IMR-90 (cell line): ENCODE data around the gene GPT2.

ENCODE experiments used
- BHLHE40 ChIP-seq: fragments of 150-350 bp; IDR thresholded peaks from 2 replicates; pipeline ENCODE4 v1.6.1; 2016; ENCODE audit warnings: mild to moderate bottlenecking, low read depth, low read length
- POLR2A ChIP-seq: IDR thresholded peaks from 2 replicates; pipeline ENCODE4 v1.6.1; 2012; ENCODE audit warnings: mild to moderate bottlenecking, low read depth, low read length
- TF ChIP-seq, protein P1 (sequence below): conservative IDR thresholded peaks from 2 replicates; pipeline ENCODE4 v1.5.1; 2012; ENCODE audit warnings: mild to moderate bottlenecking, low read depth, low read length, improper control_type of control experiment

- TF ChIP-seq, protein P1, sequence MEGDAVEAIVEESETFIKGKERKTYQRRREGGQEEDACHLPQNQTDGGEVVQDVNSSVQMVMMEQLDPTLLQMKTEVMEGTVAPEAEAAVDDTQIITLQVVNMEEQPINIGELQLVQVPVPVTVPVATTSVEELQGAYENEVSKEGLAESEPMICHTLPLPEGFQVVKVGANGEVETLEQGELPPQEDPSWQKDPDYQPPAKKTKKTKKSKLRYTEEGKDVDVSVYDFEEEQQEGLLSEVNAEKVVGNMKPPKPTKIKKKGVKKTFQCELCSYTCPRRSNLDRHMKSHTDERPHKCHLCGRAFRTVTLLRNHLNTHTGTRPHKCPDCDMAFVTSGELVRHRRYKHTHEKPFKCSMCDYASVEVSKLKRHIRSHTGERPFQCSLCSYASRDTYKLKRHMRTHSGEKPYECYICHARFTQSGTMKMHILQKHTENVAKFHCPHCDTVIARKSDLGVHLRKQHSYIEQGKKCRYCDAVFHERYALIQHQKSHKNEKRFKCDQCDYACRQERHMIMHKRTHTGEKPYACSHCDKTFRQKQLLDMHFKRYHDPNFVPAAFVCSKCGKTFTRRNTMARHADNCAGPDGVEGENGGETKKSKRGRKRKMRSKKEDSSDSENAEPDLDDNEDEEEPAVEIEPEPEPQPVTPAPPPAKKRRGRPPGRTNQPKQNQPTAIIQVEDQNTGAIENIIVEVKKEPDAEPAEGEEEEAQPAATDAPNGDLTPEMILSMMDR, result no peak
- TF ChIP-seq BHLHE40, result no peak
- TF ChIP-seq POLR2A, result no peak
These were observed 2.0 kb downstream of the GPT2 start for GRCh38 chr16:46885960-46886763.
